ENCODE measurements around the gene PLCE1.
A peak's percentile ranks its signal among the peaks of the same experiment; 100 is the strongest.
"Not testable (repeated sequence)": the region's sequence is repeated elsewhere in the genome, so short reads cannot be mapped to it uniquely, and the experiment has no call there.

The PLCE1 gene

DNA sequence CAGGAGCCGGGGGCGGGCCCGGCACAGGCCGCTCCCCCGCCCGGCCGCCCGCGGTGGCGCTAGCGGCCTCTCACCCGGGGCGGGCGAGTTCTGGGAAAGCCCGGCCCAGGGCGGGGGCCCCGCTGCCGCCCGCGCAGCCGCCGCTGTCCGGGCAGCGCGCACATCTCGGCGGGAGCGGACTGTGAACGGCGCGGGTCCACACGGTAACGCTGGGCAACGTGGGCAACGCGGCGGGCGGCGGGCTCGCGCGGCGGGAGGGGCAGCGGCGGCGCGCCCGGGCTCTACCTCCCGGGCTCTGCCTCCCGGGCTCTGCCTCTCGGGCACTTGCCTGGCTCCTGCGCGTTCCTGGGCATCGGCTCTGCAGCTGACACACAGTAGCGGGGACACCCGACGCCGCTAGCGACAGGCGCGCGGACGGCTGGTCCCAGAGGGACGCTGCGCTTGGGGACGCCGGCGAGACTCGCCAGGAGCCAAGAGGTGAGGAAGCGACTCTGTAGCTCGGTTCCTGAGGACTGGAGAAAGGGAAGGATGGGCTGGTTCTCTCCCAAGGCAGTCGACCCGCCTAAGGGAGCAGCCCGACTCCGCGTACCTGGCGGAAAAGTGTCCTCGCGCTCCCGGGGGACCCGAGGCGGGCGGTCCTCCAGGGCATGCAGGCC lies at the start of gene PLCE1:
TSS of gene PLCE1 (plus strand) at position 150 of the 656 bp plus-strand sequence. CDS start 37,116 bp downstream, outside the sequence.
- Histone ChIP-seq H3K9me3 (ENCODE audit: control insufficient read depth, insufficient read depth, low read length) (no peaks in the 10 kb centered on the region), H3K9ac (ENCODE audit: low read depth, low read length) (peak within 1 kb of the TSS; percentile 76; the same call in 1 of the 2 replicates), H3K4me1 (ENCODE audit: insufficient read depth, low read length) (peaks cover 21% of the 10 kb centered on the region), H3K36me3 (ENCODE audit: insufficient read depth, low read length) (no peaks in the 10 kb centered on the region)

DNA sequence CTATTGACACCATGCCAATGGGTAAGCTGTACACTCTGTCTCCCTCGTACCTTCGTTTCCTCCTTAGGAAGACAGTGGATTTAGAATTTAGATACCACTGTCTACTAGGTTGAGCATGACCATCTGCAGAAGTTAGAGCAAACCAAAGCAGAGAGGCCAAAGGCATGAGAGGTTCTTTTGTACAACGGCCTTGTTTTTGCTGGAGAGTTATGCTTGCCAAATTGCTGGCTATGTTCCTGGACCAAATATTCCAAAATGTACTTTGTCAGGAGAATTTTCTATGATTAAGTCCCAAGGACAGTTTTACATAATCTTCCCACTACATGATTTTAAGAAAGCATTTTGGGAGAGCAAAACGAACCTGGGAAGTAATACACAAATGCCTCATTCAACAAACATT lies 47.9 kb upstream of the PLCE1 start:
- Histone ChIP-seq H3K9me3 (ENCODE audit: control insufficient read depth, insufficient read depth, low read length) (no peaks in the 10 kb centered on the region), H3K4me1 (ENCODE audit: insufficient read depth, low read length) (no peaks in the 10 kb centered on the region), H3K36me3 (ENCODE audit: insufficient read depth, low read length) (no peaks in the 10 kb centered on the region), H3K9ac (ENCODE audit: low read depth, low read length) (no peak overlapping the region)

DNA sequence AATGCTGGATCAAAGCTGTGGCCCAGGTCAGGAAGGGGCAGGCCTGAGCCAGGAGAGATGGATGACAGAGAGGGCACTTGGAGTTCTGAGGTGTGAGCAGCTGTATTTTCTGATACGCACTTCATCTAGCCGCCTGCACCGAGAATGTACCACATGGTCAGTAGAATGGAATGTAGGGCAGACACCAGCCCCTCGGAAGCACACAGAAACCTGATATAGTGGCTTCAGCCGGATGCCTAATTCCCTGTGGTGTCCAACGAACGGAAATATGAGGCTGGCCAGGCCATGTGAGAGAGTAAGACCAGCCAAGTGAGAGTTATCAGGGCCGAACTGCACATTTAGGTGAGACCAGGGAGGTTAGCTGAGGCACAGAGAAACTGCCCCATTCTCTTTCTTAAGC lies 46.7 kb upstream of the PLCE1 start:
- H3K36me3 ChIP-seq (ENCODE audit: insufficient read depth, low read length), result no peaks in the 10 kb centered on the region
- H3K4me1 ChIP-seq (ENCODE audit: insufficient read depth, low read length), result no peaks in the 10 kb centered on the region
- no peak overlapping the region for H3K9ac ChIP-seq (ENCODE audit: low read depth, low read length)
- no peaks in the 10 kb centered on the region for H3K9me3 ChIP-seq (ENCODE audit: control insufficient read depth, insufficient read depth, low read length)

DNA sequence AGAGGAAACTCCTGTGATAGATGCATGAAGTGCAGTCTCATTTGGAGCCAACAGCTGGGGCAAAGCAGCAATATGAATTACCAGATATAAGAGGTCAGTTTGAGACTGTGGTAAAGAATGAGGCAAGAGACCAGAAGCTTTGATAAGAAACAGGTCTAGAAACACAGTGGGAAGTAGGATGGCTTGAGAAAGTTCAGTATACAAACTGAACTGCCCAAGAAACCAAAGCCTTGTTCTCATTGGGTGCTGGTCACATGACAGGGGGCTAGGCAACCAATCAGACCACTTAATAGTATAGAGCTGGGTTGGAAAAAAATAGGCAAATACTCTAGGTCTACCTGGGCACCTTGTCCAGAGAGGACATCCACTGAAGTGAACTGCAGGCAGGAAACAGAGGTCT lies 46.2 kb upstream of the PLCE1 start:
- Histone ChIP-seq H3K4me1 (ENCODE audit: insufficient read depth, low read length) (no peaks in the 10 kb centered on the region), H3K9me3 (ENCODE audit: control insufficient read depth, insufficient read depth, low read length) (no peaks in the 10 kb centered on the region), H3K36me3 (ENCODE audit: insufficient read depth, low read length) (no peaks in the 10 kb centered on the region), H3K9ac (ENCODE audit: low read depth, low read length) (no peak overlapping the region)

DNA sequence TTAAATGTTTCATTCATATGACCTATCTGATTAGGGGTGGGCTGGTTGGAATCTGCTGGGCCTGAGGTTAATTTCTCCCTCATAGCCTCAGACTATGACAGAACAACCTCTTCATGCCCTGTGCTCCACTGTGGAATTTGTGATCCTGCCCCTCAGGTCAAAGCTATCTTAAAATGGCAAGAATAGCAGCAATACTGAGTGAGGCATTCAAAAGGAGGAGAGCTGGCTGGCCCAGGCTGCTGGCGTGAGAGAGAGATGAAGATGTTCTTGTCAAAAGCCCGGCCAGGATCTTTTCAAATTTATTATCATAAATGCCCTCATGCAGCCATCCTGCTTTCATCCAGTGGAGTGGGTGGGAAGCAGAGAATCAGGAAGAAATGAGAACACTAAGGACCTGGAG lies 41.8 kb upstream of the PLCE1 start:
- no peaks in the 10 kb centered on the region for H3K36me3 ChIP-seq (ENCODE audit: insufficient read depth, low read length)
- no peaks in the 10 kb centered on the region for H3K4me1 ChIP-seq (ENCODE audit: insufficient read depth, low read length)
- no peaks in the 10 kb centered on the region for H3K9me3 ChIP-seq (ENCODE audit: control insufficient read depth, insufficient read depth, low read length)
- no peak overlapping the region for H3K9ac ChIP-seq (ENCODE audit: low read depth, low read length)

DNA sequence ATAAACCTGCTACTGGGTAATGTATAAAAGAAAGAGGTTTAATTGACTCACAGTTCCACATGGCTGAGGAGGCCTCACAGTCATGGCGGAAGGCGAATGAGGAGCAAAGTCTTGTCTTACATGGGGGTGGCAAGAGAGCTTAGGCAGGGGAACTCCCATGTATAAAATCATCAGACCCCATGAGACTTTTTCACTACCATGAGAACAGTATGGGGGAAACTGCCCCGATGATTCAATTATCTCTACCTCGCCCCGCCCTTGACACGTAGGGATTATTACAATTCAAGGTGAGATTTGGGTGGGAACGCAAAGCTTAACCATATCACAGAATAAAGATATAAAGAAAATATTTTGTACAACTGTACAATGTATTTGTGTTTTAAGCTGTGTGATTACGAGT lies 39.4 kb upstream of the PLCE1 start:
- no peak overlapping the region for H3K9ac ChIP-seq (ENCODE audit: low read depth, low read length)
- H3K36me3 ChIP-seq (ENCODE audit: insufficient read depth, low read length), result no peaks in the 10 kb centered on the region
- H3K4me1 ChIP-seq (ENCODE audit: insufficient read depth, low read length), result no peaks in the 10 kb centered on the region
- H3K9me3 ChIP-seq (ENCODE audit: control insufficient read depth, insufficient read depth, low read length), result no peaks in the 10 kb centered on the region

DNA sequence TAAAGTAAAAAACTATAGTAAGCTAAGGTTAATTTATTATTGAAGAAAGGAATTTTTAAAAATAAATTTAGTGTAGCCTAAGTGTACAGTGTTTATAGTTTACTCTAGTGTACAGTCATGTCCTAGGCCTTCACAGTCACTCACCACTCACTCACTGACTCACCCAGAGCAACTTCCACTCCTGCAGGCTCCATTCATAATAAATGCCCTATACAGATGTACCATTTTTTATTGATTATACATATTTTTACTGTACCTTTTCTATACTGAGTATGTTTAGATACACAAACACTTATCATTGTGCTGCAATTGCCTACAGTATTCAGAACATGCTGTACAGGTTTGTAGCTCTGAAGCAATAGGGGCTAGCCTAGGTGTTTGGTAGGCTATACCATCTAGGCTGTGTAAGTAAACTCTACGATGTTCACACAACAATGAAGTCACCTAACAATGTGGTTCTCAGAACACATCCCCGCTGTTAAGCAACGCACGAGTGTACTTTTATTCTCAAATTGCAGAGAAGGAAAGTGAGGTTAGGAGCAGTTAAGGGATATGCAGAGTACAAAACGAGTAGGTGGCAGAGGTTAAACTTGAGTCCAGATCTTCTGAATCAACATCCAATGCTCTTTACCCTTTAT lies 38.9 kb upstream of the PLCE1 start:
- H3K9me3 ChIP-seq (ENCODE audit: control insufficient read depth, insufficient read depth, low read length), result no peaks in the 10 kb centered on the region
- no peaks in the 10 kb centered on the region for H3K36me3 ChIP-seq (ENCODE audit: insufficient read depth, low read length)
- H3K4me1 ChIP-seq (ENCODE audit: insufficient read depth, low read length), result no peaks in the 10 kb centered on the region
- no peak overlapping the region for H3K9ac ChIP-seq (ENCODE audit: low read depth, low read length)

DNA sequence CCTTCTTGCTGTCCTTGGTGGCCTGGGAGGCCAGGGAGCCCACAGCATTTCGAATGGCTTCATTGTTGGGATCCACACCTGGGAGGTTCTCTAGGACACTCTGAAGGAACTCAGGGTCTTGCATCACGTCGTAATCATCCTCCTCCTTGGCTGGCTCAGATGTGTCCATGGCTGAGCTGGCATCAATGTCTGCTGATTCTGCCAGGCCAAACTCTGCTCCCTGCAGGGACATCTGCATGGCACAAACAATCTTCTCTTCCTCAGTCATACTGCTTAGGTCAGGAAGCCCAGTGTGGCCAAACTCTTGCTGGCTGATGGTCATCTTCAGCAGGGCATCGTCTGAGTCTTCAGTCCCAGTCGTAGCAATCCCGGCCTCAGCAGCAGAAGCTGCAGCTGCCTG lies 34.9 kb upstream of the PLCE1 start:
- no peaks in the 10 kb centered on the region for H3K4me1 ChIP-seq (ENCODE audit: insufficient read depth, low read length)
- H3K9ac ChIP-seq (ENCODE audit: low read depth, low read length), result no peak overlapping the region
- no peaks in the 10 kb centered on the region for H3K9me3 ChIP-seq (ENCODE audit: control insufficient read depth, insufficient read depth, low read length)
- no peaks in the 10 kb centered on the region for H3K36me3 ChIP-seq (ENCODE audit: insufficient read depth, low read length)

DNA sequence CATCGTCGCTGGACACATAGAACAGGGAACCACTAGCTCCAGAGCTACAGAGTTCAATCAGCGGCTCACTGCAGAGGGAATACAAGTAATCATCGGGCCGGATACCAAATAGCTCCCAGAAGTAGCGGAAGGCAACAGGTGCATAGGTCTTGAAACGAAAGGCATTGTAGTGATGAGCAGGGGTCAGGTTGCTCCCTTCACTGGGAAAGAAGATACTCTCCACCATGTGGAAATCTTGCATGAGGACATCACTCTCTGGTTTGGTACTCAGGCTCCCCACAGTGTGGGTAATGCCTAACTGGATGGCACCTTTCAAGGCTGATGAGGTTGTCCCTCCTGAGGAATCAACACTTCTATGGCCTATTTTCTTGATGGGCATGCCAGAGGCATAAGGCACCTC lies 32.7 kb upstream of the PLCE1 start:
- not testable (repeated sequence) for H3K9me3 ChIP-seq (ENCODE audit: control insufficient read depth, insufficient read depth, low read length); H3K4me1 ChIP-seq (ENCODE audit: insufficient read depth, low read length); H3K9ac ChIP-seq (ENCODE audit: low read depth, low read length); H3K36me3 ChIP-seq (ENCODE audit: insufficient read depth, low read length)

DNA sequence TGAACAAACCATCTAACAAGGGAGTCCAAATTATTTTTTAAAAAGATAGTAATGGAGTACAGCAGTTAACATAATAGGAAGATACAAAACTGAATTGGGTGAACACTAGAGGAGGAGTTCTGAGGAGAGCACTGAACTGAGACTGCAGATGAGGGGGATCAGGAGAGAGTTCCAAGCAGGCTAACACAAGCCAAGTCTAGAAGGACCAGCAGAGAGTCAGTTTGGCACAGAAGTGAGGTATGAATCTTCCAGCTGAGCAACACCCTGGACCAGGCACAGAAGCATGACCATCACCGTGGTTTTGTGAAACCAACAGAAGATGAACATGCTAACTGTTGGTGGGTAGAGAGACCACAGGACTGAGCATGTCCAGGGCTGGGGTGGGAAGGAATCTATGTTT lies 30.8 kb upstream of the PLCE1 start:
- Histone ChIP-seq H3K9ac (ENCODE audit: low read depth, low read length) (no peak overlapping the region), H3K9me3 (ENCODE audit: control insufficient read depth, insufficient read depth, low read length) (no peaks in the 10 kb centered on the region), H3K36me3 (ENCODE audit: insufficient read depth, low read length) (no peaks in the 10 kb centered on the region), H3K4me1 (ENCODE audit: insufficient read depth, low read length) (no peaks in the 10 kb centered on the region)

DNA sequence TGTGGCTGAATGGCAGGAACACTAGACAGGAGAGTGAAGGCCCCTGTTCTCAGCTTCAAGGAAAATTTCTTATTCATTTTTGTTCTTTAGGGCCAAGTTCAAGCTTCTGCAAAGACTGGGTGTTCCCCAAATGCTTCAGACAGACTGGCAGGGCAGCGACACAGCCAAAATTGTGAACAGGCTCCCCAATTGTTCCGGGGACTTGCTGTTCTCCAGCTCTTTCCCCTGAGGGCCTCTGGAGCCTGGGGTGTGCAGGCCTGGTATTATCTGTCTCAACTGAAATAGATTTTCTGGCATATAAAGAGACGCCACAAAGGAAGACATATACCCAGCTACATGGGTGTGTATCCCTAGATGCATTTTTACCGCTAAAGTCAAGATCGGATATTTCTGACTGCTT lies 30.3 kb upstream of the PLCE1 start:
- Histone ChIP-seq H3K4me1 (ENCODE audit: insufficient read depth, low read length) (no peaks in the 10 kb centered on the region), H3K36me3 (ENCODE audit: insufficient read depth, low read length) (no peaks in the 10 kb centered on the region), H3K9me3 (ENCODE audit: control insufficient read depth, insufficient read depth, low read length) (no peaks in the 10 kb centered on the region), H3K9ac (ENCODE audit: low read depth, low read length) (no peak overlapping the region)

DNA sequence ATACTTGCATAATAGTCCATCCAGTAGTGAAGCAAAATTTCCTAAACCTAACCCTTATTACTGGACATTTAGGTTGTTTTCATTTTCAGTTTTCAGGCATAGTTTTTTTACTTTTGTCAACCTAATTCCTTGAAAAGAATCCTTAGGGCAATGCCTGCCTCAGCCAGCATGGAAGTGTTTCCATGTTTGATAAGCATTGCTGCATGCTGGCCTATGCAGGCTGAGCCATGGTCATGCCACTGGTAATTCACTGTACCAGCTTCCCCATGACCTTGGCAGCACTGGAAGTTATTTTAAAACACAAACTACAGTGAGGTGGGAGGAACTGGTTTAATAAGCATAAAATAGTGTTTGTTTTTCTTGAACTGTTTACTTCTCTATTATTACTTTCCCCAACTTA lies 27.8 kb upstream of the PLCE1 start:
- no peaks in the 10 kb centered on the region for H3K36me3 ChIP-seq (ENCODE audit: insufficient read depth, low read length)
- H3K4me1 ChIP-seq (ENCODE audit: insufficient read depth, low read length), result no peaks in the 10 kb centered on the region
- no peaks in the 10 kb centered on the region for H3K9me3 ChIP-seq (ENCODE audit: control insufficient read depth, insufficient read depth, low read length)
- H3K9ac ChIP-seq (ENCODE audit: low read depth, low read length), result no peak overlapping the region

DNA sequence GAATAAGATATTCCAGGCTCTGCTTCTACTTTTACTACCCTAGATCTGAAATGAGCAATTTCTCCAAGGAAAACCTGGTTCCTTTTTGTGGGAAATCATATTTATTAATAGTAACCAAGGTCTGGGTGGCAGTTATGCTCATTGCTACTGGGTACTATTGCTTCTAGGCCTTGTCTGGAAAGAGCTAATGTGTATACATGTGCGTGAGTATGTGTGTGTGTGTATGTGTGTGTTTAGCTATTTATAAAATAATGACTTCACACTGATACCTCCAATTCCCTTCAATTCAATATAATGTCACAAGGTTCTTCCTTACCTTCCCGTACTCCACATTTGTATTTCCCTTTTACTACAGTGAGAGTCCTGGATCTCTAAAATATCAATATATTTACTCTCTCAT lies 26.0 kb upstream of the PLCE1 start:
- Histone ChIP-seq H3K36me3 (ENCODE audit: insufficient read depth, low read length) (no peaks in the 10 kb centered on the region), H3K4me1 (ENCODE audit: insufficient read depth, low read length) (no peaks in the 10 kb centered on the region), H3K9me3 (ENCODE audit: control insufficient read depth, insufficient read depth, low read length) (no peaks in the 10 kb centered on the region), H3K9ac (ENCODE audit: low read depth, low read length) (no peak overlapping the region)

DNA sequence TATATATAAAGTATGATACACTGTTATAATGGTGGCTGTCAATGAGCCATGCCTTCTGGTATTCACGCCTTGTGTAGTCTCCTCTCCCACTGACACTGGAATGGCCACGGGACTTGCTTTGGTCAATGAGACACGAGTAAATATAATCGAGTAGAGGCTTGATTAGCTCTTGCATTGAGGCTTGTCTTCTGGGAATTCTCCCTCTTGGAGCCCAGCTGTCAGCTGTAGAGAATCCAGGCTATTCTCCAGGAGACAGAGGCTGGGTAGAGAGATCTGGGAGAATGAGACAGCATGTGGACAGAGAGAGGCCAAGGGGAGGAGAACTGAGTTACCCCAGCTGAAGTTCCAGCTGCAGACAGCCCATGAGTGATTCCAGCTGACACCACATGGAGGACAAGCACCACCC lies 25.2 kb upstream of the PLCE1 start:
- Histone ChIP-seq H3K36me3 (ENCODE audit: insufficient read depth, low read length) (no peaks in the 10 kb centered on the region), H3K9ac (ENCODE audit: low read depth, low read length) (no peak overlapping the region), H3K4me1 (ENCODE audit: insufficient read depth, low read length) (no peaks in the 10 kb centered on the region), H3K9me3 (ENCODE audit: control insufficient read depth, insufficient read depth, low read length) (no peaks in the 10 kb centered on the region)

DNA sequence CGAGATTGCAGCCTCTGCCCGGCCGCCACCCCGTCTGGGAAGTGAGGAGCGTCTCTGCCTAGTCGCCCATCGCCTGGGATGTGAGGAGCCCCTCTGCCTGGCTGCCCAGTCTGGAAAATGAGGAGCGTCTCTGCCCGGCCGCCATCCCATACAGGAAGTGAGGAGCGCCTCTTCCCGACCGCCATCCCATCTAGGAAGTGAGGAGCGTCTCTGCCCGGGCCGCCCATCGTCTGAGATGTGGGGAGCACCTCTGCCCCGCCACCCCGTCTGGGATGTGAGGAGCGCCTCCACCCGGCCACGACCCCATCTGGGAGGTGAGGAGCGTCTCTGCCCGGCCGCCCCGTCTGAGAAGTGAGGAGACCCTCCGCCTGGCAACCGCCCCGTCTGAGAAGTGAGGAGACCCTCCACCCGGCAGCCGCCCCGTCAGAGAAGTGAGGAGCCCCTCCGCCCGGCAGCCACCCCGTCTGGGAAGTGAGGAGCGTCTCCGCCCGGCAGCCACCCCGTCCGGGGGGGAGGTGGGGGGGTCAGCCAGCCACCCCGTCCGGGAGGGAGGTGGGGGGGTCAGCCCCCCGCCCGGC lies 23.2 kb upstream of the PLCE1 start:
- H3K36me3 ChIP-seq (ENCODE audit: insufficient read depth, low read length); H3K4me1 ChIP-seq (ENCODE audit: insufficient read depth, low read length); H3K9me3 ChIP-seq (ENCODE audit: control insufficient read depth, insufficient read depth, low read length); H3K9ac ChIP-seq (ENCODE audit: low read depth, low read length): not testable (repeated sequence)
